IMR-90 (cell line): ENCODE results near the gene LLGL2. TPM values are rescaled to one million over a fixed set of nuclear protein-coding genes. Genes with fewer than 3 reads are reported as not detected.

Source experiments
- ATAC-seq: fragments of 200-7000 bp; cut with Tn5 transposase; 2 replicates; pipeline ENCODE4 v1.9.1; 2020; ENCODE audit warnings: low read depth, mild to moderate bottlenecking, moderate library complexity
- BruUV-seq: library from RNA; stranded (reverse); fragments of 400-500 nt; replicated peaks from 2 replicates; lab custom pipeline; 2021; lab: Mats Ljungman, UMichigan
- CTCF ChIA-PET: fragments of 300-600 bp; formaldehyde crosslinking; extraction: SDS; loops from one replicate; lab custom pipeline; 2021; ENCODE audit warnings: antibody characterized with exemption; lab: Yijun Ruan, JAX
- POLR2A ChIA-PET: fragments of 300-600 bp; sonication (Branson Sonifier 250); formaldehyde crosslinking; loops from one replicate; lab custom pipeline; 2022; ENCODE audit warnings: antibody characterized with exemption; ENCODE audit not compliant: unreplicated experiment; lab: Charles Lee
- DNase-seq: peaks from one replicate; pipeline ENCODE4 v3.0.0; 2013
- H2AFZ ChIP-seq: replicated peaks from 2 replicates; pipeline ENCODE3; 2013; ENCODE audit warnings: low read length, mild to moderate bottlenecking; ENCODE audit not compliant: poor library complexity
- H2AK5ac ChIP-seq: 2 replicates; pipeline ENCODE4 v1.6.1; 2013; ENCODE audit warnings: low read depth, low read length, inconsistent platforms
- H2AK9ac ChIP-seq: replicated peaks from 2 replicates; pipeline ENCODE3; 2013; ENCODE audit warnings: mild to moderate bottlenecking, low read depth, low read length, moderate library complexity; ENCODE audit not compliant: poor library complexity
- H2BK120ac ChIP-seq: 2 replicates; pipeline ENCODE4 v1.6.1; 2013; ENCODE audit warnings: low read depth, low read length, inconsistent platforms
- H2BK15ac ChIP-seq: 3 replicates; pipeline ENCODE4 v1.6.1; 2013; ENCODE audit warnings: low read depth, low read length, inconsistent platforms
- H2BK20ac ChIP-seq: 2 replicates; pipeline ENCODE4 v1.6.1; 2013; ENCODE audit warnings: low read depth, mild to moderate bottlenecking, inconsistent platforms, low read length, moderate library complexity
- H2BK5ac ChIP-seq: 2 replicates; pipeline ENCODE4 v1.6.1; 2013; ENCODE audit warnings: mild to moderate bottlenecking, low read depth, low read length, inconsistent platforms; ENCODE audit not compliant: poor library complexity, severe bottlenecking
- H3K14ac ChIP-seq: replicated peaks from 2 replicates; pipeline ENCODE4 v1.6.1; 2013; ENCODE audit warnings: low read depth, low read length, inconsistent platforms
- H3K18ac ChIP-seq: 2 replicates; pipeline ENCODE4 v1.6.1; 2013; ENCODE audit warnings: low read depth, low read length, control low read depth
- H3K23ac ChIP-seq: 2 replicates; pipeline ENCODE4 v1.6.1; 2013; ENCODE audit warnings: low read depth, low read length, inconsistent platforms
- H3K27ac ChIP-seq: 2 replicates; pipeline ENCODE4 v1.5.1; 2013; ENCODE audit warnings: mild to moderate bottlenecking, control low read depth, low read length; ENCODE audit not compliant: insufficient read depth
- H3K27me3 ChIP-seq: 2 replicates; pipeline ENCODE4 v1.6.1; 2013; ENCODE audit warnings: low read length; ENCODE audit not compliant: control insufficient read depth, insufficient read depth
- H3K36me3 ChIP-seq: 2 replicates; pipeline ENCODE4 v1.6.1; 2013; ENCODE audit warnings: low read length, mixed read lengths; ENCODE audit not compliant: control insufficient read depth, insufficient read depth
- H3K4ac ChIP-seq: 2 replicates; pipeline ENCODE4 v1.6.1; 2013; ENCODE audit warnings: low read depth, low read length, inconsistent platforms
- H3K4me1 ChIP-seq: 2 replicates; pipeline ENCODE4 v1.6.1; 2013; ENCODE audit warnings: low read length, mixed read lengths; ENCODE audit not compliant: control insufficient read depth, insufficient read depth
- H3K4me2 ChIP-seq: 2 replicates; pipeline ENCODE4 v1.6.1; 2013; ENCODE audit warnings: low read depth, mild to moderate bottlenecking, control low read depth, low read length, moderate library complexity
- H3K4me3 ChIP-seq: 2 replicates; pipeline ENCODE4 v1.5.1; 2013; ENCODE audit warnings: low read depth, mild to moderate bottlenecking, control low read depth, low read length, moderate library complexity; ENCODE audit not compliant: insufficient read depth
- H3K56ac ChIP-seq: 2 replicates; pipeline ENCODE4 v1.6.1; 2013; ENCODE audit warnings: low read length, inconsistent platforms; ENCODE audit not compliant: insufficient read depth; ENCODE audit errors: extremely low read depth
- H3K79me1 ChIP-seq, 2 experiments: 2 replicates each; pipeline ENCODE4 v1.6.1; 2013; ENCODE audit warnings: low read length in 2 of 2, inconsistent platforms in 1 of 2, low read depth in 1 of 2
- H3K9ac ChIP-seq: 2 replicates; pipeline ENCODE4 v1.6.1; 2013; ENCODE audit warnings: low read depth, low read length, control low read depth
- H3K9me1 ChIP-seq: 2 replicates; pipeline ENCODE4 v1.6.1; 2013; ENCODE audit warnings: low read length, inconsistent platforms; ENCODE audit not compliant: insufficient read depth
- H3K9me3 ChIP-seq: 2 replicates; pipeline ENCODE4 v1.6.1; 2013; ENCODE audit warnings: low read length; ENCODE audit not compliant: control insufficient read depth, insufficient read depth
- H4K20me1 ChIP-seq: 2 replicates; pipeline ENCODE4 v1.6.1; 2013; ENCODE audit warnings: low read length, inconsistent platforms; ENCODE audit not compliant: insufficient read depth
- H4K5ac ChIP-seq: 2 replicates; pipeline ENCODE4 v1.6.1; 2013; ENCODE audit warnings: mild to moderate bottlenecking, low read depth, low read length, control low read depth
- H4K8ac ChIP-seq, 2 experiments: 2 replicates each; pipeline ENCODE4 v1.6.1; 2013; ENCODE audit warnings: low read depth in 2 of 2, low read length in 2 of 2, control low read depth in 1 of 2, inconsistent platforms in 1 of 2
- H4K91ac ChIP-seq: 2 replicates; pipeline ENCODE4 v1.6.1; 2013; ENCODE audit warnings: low read depth, low read length, inconsistent platforms; ENCODE audit not compliant: insufficient read depth
- SMC3 ChIP-seq: fragments of 150-350 bp; IDR thresholded peaks from 2 replicates; pipeline ENCODE4 v1.6.1; 2016; ENCODE audit warnings: low read depth, mild to moderate bottlenecking, antibody characterized with exemption, low read length, moderate library complexity
- WGBS, 2 experiments: methylation state at CpG; one replicate each; pipeline versions ENCODE4 v1.1.5 to v1.1.7; 2013; ENCODE audit warnings: missing lambda C conversion rate in 2 of 2; ENCODE audit not compliant: insufficient read length in 1 of 2; ENCODE audit errors: extremely low coverage in 2 of 2; 5-methylcytosine and 5-hydroxymethylcytosine counted together
- dilution Hi-C: fragments of 300-500 bp; cut with HindIII; formaldehyde crosslinking; loops from one replicate; pipeline ENCODE4 v1.14.3; 2018; ENCODE audit warnings: low sequenced_read_pairs; ENCODE audit not compliant: unreplicated experiment
- in situ Hi-C: fragments of 300-500 bp; cut with MboI; formaldehyde crosslinking; loops from 3 replicates; pipeline ENCODE4 v1.14.3; 2019; ENCODE audit warnings: low sequenced_read_pairs, inconsistent platforms, mixed read lengths
- intact Hi-C: fragments of 100-400 bp; cut with micrococcal nuclease; formaldehyde crosslinking; loops from 2 replicates; pipeline ENCODE4 v1.10.0; 2022
- polyA plus RNA-seq, 3 experiments: library from polyadenylated mRNA; depleted of rRNA; stranded (reverse); fragments of >200 nt; gene quantifications; 2 replicates each; pipeline ENCODE4 v1.2.3, GENCODE V29; 2012; ENCODE audit warnings: low replicate concordance in 1 of 3
- total RNA-seq: library from RNA; depleted of rRNA; stranded (reverse); fragments of >200 nt; gene quantifications from 2 replicates; pipeline ENCODE4 v1.2.3, GENCODE V29; 2012

LLGL2 gene
- total and polyA plus RNA-seq, 2 of the 4 experiments (the other 2 are of a cell fraction), result 0.54 to 0.72 TPM

- Histone ChIP-seq H3K4me2 (no peak overlapping the region), H3K27ac (no peak overlapping the region), H3K36me3 (no peaks in the 10 kb centered on the region), H2AK9ac (no peak overlapping the region), H2BK15ac (no peak overlapping the region), H2BK20ac (no peak overlapping the region), H4K91ac (no peak overlapping the region), H3K4me1 (no peaks in the 10 kb centered on the region), H3K9me3 (no peaks in the 10 kb centered on the region), H3K27me3 (peaks cover 66% of the 10 kb centered on the region), H3K4ac (no peak overlapping the region), H4K8ac (no peak overlapping the region), H2BK5ac (no peak overlapping the region), H2AFZ (no peak overlapping the region), H2AK5ac (no peak overlapping the region), H3K18ac (no peak overlapping the region), H3K79me1 (no peaks in the 10 kb centered on the region), H3K56ac (no peak overlapping the region), H3K4me3 (no peak overlapping the region), H3K9ac (no peak overlapping the region), H3K14ac (no peak overlapping the region), H2BK120ac (no peak overlapping the region), H4K20me1 (no peaks in the 10 kb centered on the region), H3K9me1 (no peaks in the 10 kb centered on the region), H4K5ac (no peak overlapping the region), H3K23ac (no peak overlapping the region)
- ChIA-PET POLR2A (no interaction called here), CTCF (no interaction called here)
- in situ Hi-C loops (no loop called here), intact Hi-C loops (no loop called here), dilution Hi-C loops (no loop called here)
- DNase-seq (no peak), ATAC-seq (no peak)
- 84% methylated on average over 4 of the region's 15 CpGs; no CpG with 5 or more reads in 1 of the 2 experiments for WGBS, 2 experiments
- no TSS peak for BruUV-seq
- TF ChIP-seq SMC3, result no peak
Observed at GRCh38 chr17:75542728-75543336, 17.3 kb downstream of the LLGL2 start.
